Upper lobe of right lung (tissue), 1 donor: ENCODE data around the gene C6orf58. TPM values are rescaled to one million over a fixed set of nuclear protein-coding genes. Genes with fewer than 3 reads are reported as not detected.

Source experiments
- ATAC-seq: fragments of 200-7000 bp; cut with Tn5 transposase; one replicate; pipeline ENCODE4 v1.9.1; 2020; ENCODE audit warnings: mild to moderate bottlenecking, moderate library complexity
- DNase-seq: peaks from one replicate; pipeline ENCODE4 v3.0.0-alpha.2; 2020
- H3K27ac ChIP-seq: fragments of 200-600 bp; one replicate; pipeline ENCODE4 v1.8.0; 2022
- H3K27me3 ChIP-seq: fragments of 200-600 bp; one replicate; pipeline ENCODE4 v1.8.0; 2022; ENCODE audit warnings: mild to moderate bottlenecking
- H3K36me3 ChIP-seq: fragments of 200-600 bp; one replicate; pipeline ENCODE4 v1.8.0; 2022
- H3K4me1 ChIP-seq: fragments of 200-600 bp; one replicate; pipeline ENCODE4 v1.8.0; 2022
- H3K4me3 ChIP-seq: fragments of 200-600 bp; one replicate; pipeline ENCODE4 v1.8.0; 2022; ENCODE audit warnings: mild to moderate bottlenecking
- H3K9me3 ChIP-seq: fragments of 200-600 bp; one replicate; pipeline ENCODE4 v1.8.0; 2022
- CTCF ChIP-seq: fragments of 200-600 bp; IDR thresholded peaks from one replicate; pipeline ENCODE4 v1.8.0; 2022; ENCODE audit warnings: antibody characterized with exemption
- intact Hi-C: fragments of 100-400 bp; cut with DNase I; formaldehyde crosslinking; loops from one replicate; pipeline ENCODE4 v1.11.0; 2022
- total RNA-seq: library from RNA; stranded (reverse); fragmentation: NEBNext Ultra II Directional; extraction: Animal tissue kit (Norgen Biotek cat#: 25700); gene quantifications from one replicate; pipeline ENCODE4 v1.2.1, GENCODE V29; 2021
- donor health status: DM: no; HTN: yes; CAD: no; lungs with severe emphysema.

Gene C6orf58
- total RNA-seq, 1 donor from 2014 or later = not detected

- no peak for DNase-seq
- H3K36me3 ChIP-seq = no peaks in the 10 kb centered on the region
- no peak for ATAC-seq
- no peaks in the 10 kb centered on the region for H3K4me1 ChIP-seq
- no peak for TF ChIP-seq CTCF
- no peaks in the 10 kb centered on the region for H3K9me3 ChIP-seq
- H3K27me3 ChIP-seq = no peaks in the 10 kb centered on the region
- no peak overlapping the region for H3K27ac ChIP-seq
- intact Hi-C loops = no loop called here
- no peak overlapping the region for H3K4me3 ChIP-seq
These were observed 10.9 kb upstream of the C6orf58 start for GRCh38 chr6:127566119-127566518.

GRCh38 chr6:127566651-127567050, 10.3 kb upstream of the C6orf58 start:
- no peak overlapping the region for H3K27ac ChIP-seq

GRCh38 chr6:127567476-127567875, 9.5 kb upstream of the C6orf58 start:
- no peak for TF ChIP-seq CTCF
- no peaks in the 10 kb centered on the region for H3K9me3 ChIP-seq
- H3K27ac ChIP-seq = no peak overlapping the region
- DNase-seq (no peak), ATAC-seq (no peak)
- intact Hi-C loops = no loop called here
- H3K4me3 ChIP-seq = no peak overlapping the region
- H3K36me3 ChIP-seq = no peaks in the 10 kb centered on the region
- no peaks in the 10 kb centered on the region for H3K27me3 ChIP-seq
- H3K4me1 ChIP-seq = no peaks in the 10 kb centered on the region

More at GRCh38 chr6:127566651-127567050, 10.3 kb upstream of the C6orf58 start:
- no peaks in the 10 kb centered on the region for H3K36me3 ChIP-seq
- H3K4me3 ChIP-seq = no peak overlapping the region
- DNase-seq (no peak), ATAC-seq (no peak)
- intact Hi-C loops = no loop called here
- no peak for TF ChIP-seq CTCF
- H3K4me1 ChIP-seq = no peaks in the 10 kb centered on the region
- H3K27me3 ChIP-seq = no peaks in the 10 kb centered on the region
- no peaks in the 10 kb centered on the region for H3K9me3 ChIP-seq

GRCh38 chr6:127570739-127571389, 6.1 kb upstream of the C6orf58 start:
- H3K36me3 ChIP-seq = no peaks in the 10 kb centered on the region
- no peaks in the 10 kb centered on the region for H3K27me3 ChIP-seq
- TF ChIP-seq CTCF = no peak
- intact Hi-C loops = no loop called here
- H3K27ac ChIP-seq = no peak overlapping the region
- H3K4me3 ChIP-seq = no peak overlapping the region
- H3K9me3 ChIP-seq = no peaks in the 10 kb centered on the region
- no peak for ATAC-seq
- H3K4me1 ChIP-seq = no peaks in the 10 kb centered on the region
- no peak for DNase-seq

GRCh38 chr6:127578900-127579299, 1.9 kb downstream of the C6orf58 start:
- TF ChIP-seq CTCF = no peak
- H3K27ac ChIP-seq = no peak overlapping the region
- no peaks in the 10 kb centered on the region for H3K4me1 ChIP-seq
- ATAC-seq = no peak
- no peaks in the 10 kb centered on the region for H3K9me3 ChIP-seq
- no peaks in the 10 kb centered on the region for H3K36me3 ChIP-seq
- intact Hi-C loops = no loop called here
- no peak overlapping the region for H3K4me3 ChIP-seq
- no peak for DNase-seq
- no peaks in the 10 kb centered on the region for H3K27me3 ChIP-seq

- ATAC-seq (no peak), DNase-seq (no peak)
- H3K9me3 ChIP-seq = no peaks in the 10 kb centered on the region
- no peaks in the 10 kb centered on the region for H3K27me3 ChIP-seq
- intact Hi-C loops = no loop called here
- no peaks in the 10 kb centered on the region for H3K4me1 ChIP-seq
- H3K36me3 ChIP-seq = no peaks in the 10 kb centered on the region
- H3K4me3 ChIP-seq = no peak overlapping the region
- no peak for TF ChIP-seq CTCF
- H3K27ac ChIP-seq = no peak overlapping the region
These were observed 4.6 kb downstream of the C6orf58 start for GRCh38 chr6:127581576-127581975.
